Gastrocnemius medialis (tissue), 4 donors: ENCODE measurements around the gene HDGF. TPM values are rescaled to one million over a fixed set of nuclear protein-coding genes. Genes with fewer than 3 reads are reported as not detected.

Experiments used
- ATAC-seq, 2 donors: fragments of 150-250 bp; one replicate each; pipeline ENCODE4 v1.9.1; 2016
- DNase-seq, 2 donors: peaks; one replicate each; pipeline ENCODE4 v3.0.0-alpha.2; 2019
- H3K27ac ChIP-seq, 4 donors: fragments of 200-600 bp; sonication (generic); 1 replicate in 1 of 4; 2 replicates in 3 of 4; pipeline ENCODE4 v1.5.1; 2016 to 2018; ENCODE audit warnings: mild to moderate bottlenecking in 2 of 4, moderate library complexity in 1 of 4
- H3K27me3 ChIP-seq, 3 donors: fragments of 200-600 bp; sonication (generic) in 2 of 3; 1 replicate in 1 of 3; 2 replicates in 2 of 3; pipeline versions ENCODE4 v1.5.1 to v1.6.0; 2016 to 2019; ENCODE audit warnings: mild to moderate bottlenecking in 1 of 3, moderate library complexity in 1 of 3
- H3K36me3 ChIP-seq, 2 donors: fragments of 200-600 bp; sonication (generic) in 1 of 2; one replicate each; pipeline ENCODE4 v1.5.1; 2017 to 2018
- H3K4me1 ChIP-seq, 2 donors: fragments of 200-600 bp; sonication (generic) in 1 of 2; one replicate each; pipeline ENCODE4 v1.5.1; 2016 to 2017; ENCODE audit warnings: mild to moderate bottlenecking in 2 of 2
- H3K4me3 ChIP-seq, 4 donors: fragments of 200-600 bp; sonication (generic) in 3 of 4; 1 replicate in 1 of 4; 2 replicates in 3 of 4; pipeline ENCODE4 v1.5.1; 2016 to 2019; ENCODE audit warnings: mild to moderate bottlenecking in 2 of 4
- H3K9me3 ChIP-seq, 3 donors: fragments of 200-600 bp; sonication (generic) in 2 of 3; 1 replicate in 1 of 3; 2 replicates in 2 of 3; pipeline ENCODE4 v1.5.1; 2016 to 2019
- CTCF ChIP-seq, 5 experiments: fragments of 450-650 bp in 3 of 5; fragments of 200-600 bp in 2 of 5; sonication (generic) in 2 of 5; IDR thresholded peaks in 4 of 5; conservative IDR thresholded peaks in 1 of 5; 1 replicate in 4 of 5; 2 replicates in 1 of 5; pipeline ENCODE4 v1.5.1; 2016 to 2019; ENCODE audit warnings: antibody characterized with exemption in 5 of 5, mild to moderate bottlenecking in 3 of 5, moderate library complexity in 3 of 5
- POLR2A ChIP-seq, 2 donors: fragments of 450-650 bp; IDR thresholded peaks; one replicate each; pipeline ENCODE4 v1.6.1; 2017; ENCODE audit warnings: antibody characterized with exemption in 2 of 2, mild to moderate bottlenecking in 2 of 2, moderate library complexity in 2 of 2
- in situ Hi-C, 4 donors: fragments of 200-750 bp; cut with MboI; loops; one replicate each; pipeline versions ENCODE4 v1.15.0 to v1.8.0; 2017; ENCODE audit warnings: low sequenced_read_pairs in 4 of 4
- intact Hi-C: fragments of 100-400 bp; cut with DNase I; formaldehyde crosslinking; loops from one replicate; pipeline ENCODE4 v1.15.1; 2023; ENCODE audit warnings: low total_unique reads
- total RNA-seq, 4 donors: library from RNA; depleted of rRNA; stranded (reverse); fragments of >200 nt; gene quantifications; one replicate each; pipeline versions ENCODE4 v1.1.0 to v1.2.3, GENCODE V29; 2016

Gene HDGF
- total RNA-seq, 4 donors from 2014 or later: 154 to 281 (median 240) TPM

- in situ Hi-C loops (loop anchor here in 1 of 4 donors (25.0 kb wide), 1 partner anchor 157 kb away; the partner anchor contains the start of genes INSRR and NTRK1), intact Hi-C loops (loop anchor here (1.0 kb wide), 1 partner anchor 16 kb away; no protein-coding TSS in a partner anchor)
- peak overlapping the region in 2 of 4 donors; percentile 60 to 69 for H3K27ac ChIP-seq
- peak in 1 of 2 donors; percentile 64 for DNase-seq
- peak overlapping the region; percentile 37 to 69 (median 50) for H3K4me3 ChIP-seq
- H3K4me1 ChIP-seq: peaks cover 28% of the 10 kb centered on the region in 2 donors
- ATAC-seq: peak; percentile 41 to 67
- peaks cover 38 to 48% (median 40%) of the 10 kb centered on the region in 3 donors for H3K27me3 ChIP-seq
- no peaks in the 10 kb centered on the region for H3K36me3 ChIP-seq
- no peaks in the 10 kb centered on the region for H3K9me3 ChIP-seq
- no peak for TF ChIP-seq POLR2A (IDR thresholded peaks at IDR 0.05)
- no peak for TF ChIP-seq CTCF (IDR thresholded peaks at IDR 0.05 in 4 of 5, conservative IDR thresholded peaks at IDR 0.05 in 1 of 5)
Observed at GRCh38 chr1:156704930-156705320, 46.5 kb downstream of the HDGF start.

- Histone ChIP-seq H3K4me3 (peak overlapping the region in 2 of 4 donors; percentile 44 to 69), H3K27me3 (peaks cover 38 to 48% (median 40%) of the 10 kb centered on the region in 3 donors), H3K36me3 (no peaks in the 10 kb centered on the region), H3K4me1 (peaks cover 28% of the 10 kb centered on the region in 2 donors), H3K9me3 (no peaks in the 10 kb centered on the region), H3K27ac (peak overlapping the region in 1 of 4 donors; percentile 2)
- in situ Hi-C loops (loop anchor here in 1 of 4 donors (25.0 kb wide), 1 partner anchor 158 kb away; the partner anchor contains the start of genes INSRR and NTRK1), intact Hi-C loops (no loop called here)
- no peak for ATAC-seq
- DNase-seq: no peak
- TF ChIP-seq POLR2A (IDR thresholded peaks at IDR 0.05) (no peak), CTCF (IDR thresholded peaks at IDR 0.05 in 4 of 5, conservative IDR thresholded peaks at IDR 0.05 in 1 of 5) (no peak)
Observed at GRCh38 chr1:156704166-156704711, 47.2 kb downstream of the HDGF start.

- DNase-seq (no peak), ATAC-seq (no peak)
- Histone ChIP-seq H3K36me3 (no peaks in the 10 kb centered on the region), H3K27me3 (peaks cover 38 to 48% (median 40%) of the 10 kb centered on the region in 3 donors), H3K4me1 (peaks cover 28% of the 10 kb centered on the region in 2 donors), H3K27ac (no peak overlapping the region), H3K9me3 (no peaks in the 10 kb centered on the region), H3K4me3 (no peak overlapping the region)
- TF ChIP-seq POLR2A (IDR thresholded peaks at IDR 0.05) (no peak), CTCF (IDR thresholded peaks at IDR 0.05 in 4 of 5, conservative IDR thresholded peaks at IDR 0.05 in 1 of 5) (no peak)
- in situ Hi-C loops: loop anchor here in 1 of 4 donors (25.0 kb wide), 1 partner anchor 159 kb away; the partner anchor contains the start of genes INSRR and NTRK1
- intact Hi-C loops: no loop called here
Observed at GRCh38 chr1:156703741-156704140, 47.7 kb downstream of the HDGF start.

- no peaks in the 10 kb centered on the region for H3K36me3 ChIP-seq
- ATAC-seq (no peak), DNase-seq (no peak)
- TF ChIP-seq POLR2A (IDR thresholded peaks at IDR 0.05) (no peak), CTCF (IDR thresholded peaks at IDR 0.05 in 4 of 5, conservative IDR thresholded peaks at IDR 0.05 in 1 of 5) (no peak)
- peaks cover 38 to 48% (median 40%) of the 10 kb centered on the region in 3 donors for H3K27me3 ChIP-seq
- peaks cover 28% of the 10 kb centered on the region in 2 donors for H3K4me1 ChIP-seq
- in situ Hi-C loops (loop anchor here in 1 of 4 donors (25.0 kb wide), 1 partner anchor 159 kb away; the partner anchor contains the start of genes INSRR and NTRK1), intact Hi-C loops (no loop called here)
- H3K9me3 ChIP-seq: no peaks in the 10 kb centered on the region
- H3K4me3 ChIP-seq: no peak overlapping the region
- H3K27ac ChIP-seq: no peak overlapping the region
Observed at GRCh38 chr1:156703336-156703735, 48.1 kb downstream of the HDGF start.
